GM19035 (cell line): Measurements from ENCODE around the gene PSMA5.

Experiments used
- ATAC-seq: cut with Tn5 transposase; IDR thresholded peaks from one replicate; pipeline ENCODE4 v1.9.1; 2021; ENCODE audit not compliant: unreplicated experiment

Gene PSMA5

GRCh38 chr1:109370712-109371340 is 55.4 kb downstream of the PSMA5 start:
- ATAC-seq: no peak

DNA sequence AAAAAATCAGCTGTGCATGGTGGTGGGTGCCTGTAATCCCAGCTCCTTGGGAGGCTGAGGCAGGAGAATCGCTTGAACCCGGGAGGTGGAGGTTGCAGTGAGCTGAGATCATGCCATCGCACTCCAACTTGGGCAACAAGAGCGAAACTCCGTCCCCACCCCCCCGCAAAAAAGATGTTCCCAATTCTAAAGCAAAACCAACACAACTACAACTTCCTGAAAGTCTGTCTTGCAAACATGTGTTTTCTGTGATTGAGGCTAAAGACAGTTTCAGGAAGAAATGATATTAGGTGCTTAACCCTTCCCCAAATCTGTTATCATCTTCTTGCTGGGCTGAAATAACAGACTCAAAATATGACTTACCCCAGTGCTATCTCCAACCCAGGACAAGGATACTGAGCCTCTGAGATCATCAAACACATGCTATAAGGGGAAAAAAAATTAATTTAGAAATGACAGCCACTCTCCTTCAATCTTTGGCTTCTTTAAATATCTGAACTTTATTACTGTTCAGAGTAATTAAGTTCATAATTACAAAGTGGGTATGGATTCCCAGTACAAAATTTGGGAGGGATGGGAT is 57.0 kb downstream of the PSMA5 start:
- ATAC-seq: no peak

- ATAC-seq: no peak
Observed at GRCh38 chr1:109368464-109368863, 57.8 kb downstream of the PSMA5 start.

GRCh38 chr1:109367626-109368025 is 58.6 kb downstream of the PSMA5 start:
- no peak for ATAC-seq

DNA sequence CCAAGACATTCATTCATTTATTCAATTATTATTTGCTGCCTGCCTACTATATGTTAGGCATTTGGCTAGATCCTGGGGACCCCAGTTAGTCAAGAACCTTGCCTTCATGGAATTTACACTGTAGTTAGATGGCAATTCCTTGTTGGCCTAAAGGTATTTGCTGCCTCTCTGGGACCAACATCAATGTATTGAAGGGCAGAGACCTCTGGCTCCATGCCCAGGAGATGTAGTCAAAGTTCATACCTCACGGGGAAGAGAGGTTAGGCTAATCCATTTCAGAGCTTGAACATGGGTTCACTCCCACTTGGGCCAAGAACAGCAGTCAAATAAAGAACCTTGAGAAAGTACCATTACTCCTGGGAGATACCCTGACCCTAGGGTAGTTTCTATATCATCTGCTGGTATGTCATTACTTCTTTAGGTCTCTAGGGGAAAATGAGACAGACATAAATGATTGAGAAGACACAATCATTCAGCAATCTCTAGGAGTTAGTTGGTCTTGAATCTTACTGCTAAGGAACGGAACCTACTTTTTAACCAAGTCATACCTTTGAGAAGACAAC is 60.5 kb downstream of the PSMA5 start:
- ATAC-seq: no peak

- no peak for ATAC-seq
Observed at GRCh38 chr1:109361649-109362048, 64.6 kb downstream of the PSMA5 start.

DNA sequence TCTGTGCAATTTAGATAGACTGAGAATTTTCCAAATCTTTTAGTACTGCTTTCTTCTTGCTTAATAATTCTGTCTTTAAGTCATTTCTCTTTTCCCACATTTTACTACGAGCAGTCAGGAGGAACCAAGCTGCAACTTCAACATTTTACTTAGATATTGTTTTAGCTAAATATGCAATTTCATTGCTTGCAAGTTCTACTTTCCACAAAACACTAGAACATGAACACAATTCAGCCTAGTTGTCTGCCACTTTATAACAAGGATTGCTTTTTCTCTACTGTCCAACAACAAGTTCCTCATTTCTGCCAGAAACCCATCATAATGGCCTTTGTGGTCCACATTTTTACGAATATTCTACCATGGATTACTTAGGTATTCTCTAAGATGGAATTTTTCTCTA is 65.2 kb downstream of the PSMA5 start:
- no peak for ATAC-seq

GRCh38 chr1:109357616-109358015 is 68.6 kb downstream of the PSMA5 start:
- ATAC-seq: no peak

DNA sequence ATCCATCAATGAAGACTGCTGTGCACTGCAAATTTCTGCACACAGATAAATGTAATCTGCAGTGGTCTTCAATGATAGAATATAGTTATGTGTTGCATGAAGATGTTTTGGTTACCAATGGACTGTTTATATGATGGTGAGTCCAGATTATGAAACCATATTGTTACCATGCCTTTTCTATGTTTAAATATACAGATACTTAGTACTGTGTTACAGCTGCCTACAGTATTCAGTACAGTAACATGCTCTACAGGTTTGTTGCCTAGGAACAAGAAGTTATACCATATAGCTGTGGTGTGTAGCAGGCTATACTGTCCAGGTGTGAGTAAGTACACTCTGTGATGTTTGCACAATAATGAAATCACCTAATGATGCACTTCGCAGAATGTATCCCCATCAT is 69.3 kb downstream of the PSMA5 start:
- no peak for ATAC-seq

- ATAC-seq: no peak
Observed at GRCh38 chr1:109356505-109356904, 69.7 kb downstream of the PSMA5 start.

DNA sequence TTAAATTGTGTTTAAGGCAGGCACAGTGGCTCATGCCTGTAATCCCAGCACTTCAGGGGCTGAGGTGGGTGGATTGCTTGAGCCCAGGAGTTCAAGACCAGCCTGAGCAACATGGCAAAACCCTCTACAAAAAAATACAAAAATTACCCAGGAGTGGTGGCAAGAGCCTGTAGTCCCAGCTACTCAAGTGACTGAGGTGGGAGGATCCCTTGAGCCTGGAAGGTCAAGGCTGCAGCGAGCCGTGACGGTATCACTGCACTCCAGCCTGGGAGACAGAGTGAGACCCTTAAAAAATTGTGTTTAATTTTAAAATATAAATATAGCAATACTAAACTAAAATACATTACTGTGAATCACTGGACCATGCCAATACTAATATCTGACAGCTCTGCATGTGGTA is 71.3 kb downstream of the PSMA5 start:
- ATAC-seq: no peak

DNA sequence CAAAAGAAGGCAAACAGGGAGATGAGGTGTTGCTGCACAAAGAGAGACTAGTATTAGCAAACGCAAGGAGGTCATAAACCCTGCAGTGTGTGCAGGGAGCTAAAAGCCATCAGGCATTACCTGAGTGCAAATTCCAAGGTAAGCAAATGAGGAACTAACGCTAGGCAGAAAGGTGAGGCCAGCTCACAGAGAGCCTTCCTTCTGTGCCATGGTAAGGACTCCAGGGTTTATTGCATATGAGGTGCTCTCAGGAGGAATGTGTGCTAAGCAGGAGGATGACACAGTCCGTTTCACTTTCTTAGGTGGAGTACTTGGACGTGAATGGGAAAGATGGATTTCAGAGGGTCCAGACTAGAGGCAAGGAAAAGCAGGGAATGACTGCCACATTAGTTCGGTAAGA is 74.8 kb downstream of the PSMA5 start:
- ATAC-seq: no peak

- no peak for ATAC-seq
Observed at GRCh38 chr1:109350655-109351054, 75.6 kb downstream of the PSMA5 start.

- no peak for ATAC-seq
Observed at GRCh38 chr1:109350182-109350581, 76.1 kb downstream of the PSMA5 start.
